IPS DF 4.7 (cell line): Measurements from ENCODE around the gene CCDC3.
A peak's percentile ranks its signal among the peaks of the same experiment; 100 is the strongest.

Experiments
- DNase-seq: peaks from one replicate; pipeline ENCODE4 v3.0.0-alpha.2; 2013; ENCODE audit warnings: low spot score; ENCODE audit errors: extremely low read depth

Gene CCDC3

DNA sequence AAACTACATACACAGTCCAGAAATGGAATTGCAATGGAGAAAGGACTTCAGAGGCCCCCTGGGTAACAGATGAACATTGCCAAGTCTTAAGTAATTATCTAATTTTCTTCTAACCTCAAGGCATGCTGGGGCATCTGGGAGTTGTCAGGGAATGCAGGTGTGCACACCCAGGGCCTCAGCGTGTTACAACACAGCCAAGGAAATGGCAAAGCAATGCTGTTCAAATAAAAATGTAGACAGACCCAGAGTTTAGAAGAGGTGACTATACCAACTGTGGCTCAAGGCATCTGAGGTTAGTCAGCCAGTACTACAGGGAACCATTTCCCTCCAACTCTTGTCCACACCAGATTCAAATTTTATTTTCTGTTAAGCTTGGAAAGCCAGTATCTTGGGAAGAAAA is 73.6 kb downstream of the CCDC3 start:
- DNase-seq: no peak

DNA sequence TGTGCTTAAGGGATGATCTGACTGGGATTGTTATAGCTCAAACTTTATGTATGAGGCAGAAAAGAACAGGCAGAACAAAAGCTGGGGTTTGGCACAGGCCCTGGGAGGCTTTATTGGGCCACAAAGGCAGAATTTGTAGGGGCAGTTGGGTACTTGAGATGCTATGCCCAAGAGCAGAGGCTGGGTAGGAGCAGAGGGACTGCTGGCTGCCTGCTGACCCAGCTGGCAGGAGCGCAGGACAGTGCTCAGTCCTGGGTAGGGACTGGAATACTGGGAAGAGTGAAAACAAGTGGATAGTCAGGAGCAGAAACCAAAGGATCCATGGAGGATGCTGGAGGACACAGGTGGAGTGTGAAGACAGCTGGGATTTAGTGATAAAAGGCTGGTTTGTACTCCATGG is 75.7 kb downstream of the CCDC3 start:
- no peak for DNase-seq

GRCh38 chr10:12924911-12925310 is 76.6 kb downstream of the CCDC3 start:
- DNase-seq: no peak

- DNase-seq: no peak
These were observed 79.2 kb downstream of the CCDC3 start for GRCh38 chr10:12922117-12922900.

DNA sequence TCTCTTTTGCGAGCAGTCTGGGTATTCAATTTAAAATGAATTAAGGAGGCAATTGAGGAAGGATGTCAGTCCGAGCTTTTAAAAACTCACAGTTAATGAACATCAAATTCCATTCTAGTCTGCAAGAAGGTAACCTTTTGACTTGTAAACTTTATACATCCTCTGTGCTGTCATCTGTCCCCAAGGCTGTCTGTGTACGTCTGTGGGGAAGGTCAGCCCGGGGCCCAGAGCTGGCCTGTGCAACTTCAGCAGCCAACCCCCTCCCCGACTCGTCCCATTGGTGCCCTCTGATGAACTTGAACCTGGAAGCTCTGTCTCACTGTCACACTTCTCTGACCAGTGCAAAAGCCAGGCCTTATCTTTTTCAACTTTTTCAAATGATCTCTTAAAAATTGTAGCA is 80.3 kb downstream of the CCDC3 start:
- no peak for DNase-seq

DNA sequence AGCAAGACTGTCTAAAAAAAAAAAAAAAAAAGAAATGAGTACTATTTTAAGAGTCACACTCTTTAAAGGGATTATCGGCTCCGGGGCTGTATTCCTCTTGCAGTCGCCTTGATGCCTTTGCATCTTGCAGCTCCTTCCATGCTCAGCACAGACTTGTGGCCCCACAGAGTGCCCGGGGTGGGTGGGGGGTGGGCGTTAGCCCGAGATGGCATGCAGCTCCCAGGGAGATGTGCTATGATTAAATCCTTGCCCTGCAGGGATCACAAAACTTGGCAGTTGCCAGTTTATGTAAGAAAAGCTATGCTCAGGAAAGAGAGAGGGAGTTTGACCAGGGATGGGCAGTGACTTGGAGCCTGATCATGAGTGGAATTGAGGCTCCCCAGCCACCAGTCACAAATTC is 81.9 kb downstream of the CCDC3 start:
- DNase-seq: no peak

DNA sequence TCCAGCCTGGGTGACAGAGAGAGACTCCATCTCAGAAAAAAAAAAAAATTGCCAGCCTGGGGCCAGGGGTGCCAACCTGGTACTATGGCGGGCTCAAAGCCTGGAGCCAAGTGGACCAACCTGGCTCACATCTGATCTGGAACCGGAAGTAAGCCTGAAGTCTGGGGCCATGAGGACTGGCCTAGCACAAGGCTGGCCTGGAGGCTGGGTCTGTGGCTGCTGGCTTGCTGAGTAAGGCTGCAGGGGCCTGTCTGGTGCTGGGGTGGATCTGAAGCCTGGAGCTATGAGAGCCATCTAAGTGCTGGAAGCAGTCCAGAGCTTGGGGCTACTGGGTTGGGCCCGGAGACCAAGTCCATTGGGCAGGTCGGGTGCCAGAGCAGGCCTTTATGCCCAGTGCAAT is 84.9 kb downstream of the CCDC3 start:
- DNase-seq: no peak

DNA sequence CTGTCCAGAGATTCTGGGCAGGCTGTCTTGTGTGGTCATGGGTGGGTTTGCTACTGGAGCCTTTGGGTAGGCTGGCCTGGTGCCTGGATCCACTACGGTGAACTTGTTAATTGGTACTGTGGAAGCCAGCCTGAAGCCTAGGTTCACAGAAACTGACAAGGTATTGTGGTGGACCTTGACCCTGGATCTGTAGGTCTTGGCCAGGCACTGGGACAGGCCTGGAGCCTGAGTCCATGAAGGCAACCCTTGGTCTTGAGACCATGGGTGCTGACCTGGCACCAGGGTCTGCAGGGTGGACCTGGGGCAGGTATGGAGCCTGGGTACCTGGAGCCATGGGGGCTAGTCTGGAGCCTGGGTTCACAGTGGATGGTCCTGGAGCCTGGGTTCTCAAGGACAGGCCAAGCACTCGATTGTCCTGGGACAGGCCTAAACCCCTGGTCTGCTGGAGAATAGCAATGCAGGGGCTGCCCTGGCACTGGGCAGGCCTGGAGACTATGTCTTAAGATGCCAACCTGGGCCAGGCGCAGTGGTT is 85.8 kb downstream of the CCDC3 start:
- no peak for DNase-seq

DNA sequence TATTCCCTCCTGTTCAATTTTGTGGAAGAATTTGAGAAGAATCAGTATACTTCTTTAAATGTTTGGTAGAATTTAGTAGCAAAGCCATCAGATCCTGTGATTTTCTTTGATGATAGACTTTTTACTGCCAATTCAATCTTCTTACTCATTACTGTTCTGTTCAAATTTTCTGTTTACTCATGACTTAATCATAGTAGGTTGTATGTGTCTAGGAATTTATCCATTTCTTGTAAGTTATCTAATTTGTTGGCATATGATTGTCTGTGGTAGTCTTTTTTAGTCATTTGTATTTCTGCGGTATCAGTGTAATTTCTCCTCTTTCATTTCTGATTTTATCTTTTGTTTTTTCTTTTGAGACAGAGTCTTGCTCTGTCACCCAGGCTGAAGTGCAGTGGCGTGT is 87.4 kb downstream of the CCDC3 start:
- DNase-seq: no peak

DNA sequence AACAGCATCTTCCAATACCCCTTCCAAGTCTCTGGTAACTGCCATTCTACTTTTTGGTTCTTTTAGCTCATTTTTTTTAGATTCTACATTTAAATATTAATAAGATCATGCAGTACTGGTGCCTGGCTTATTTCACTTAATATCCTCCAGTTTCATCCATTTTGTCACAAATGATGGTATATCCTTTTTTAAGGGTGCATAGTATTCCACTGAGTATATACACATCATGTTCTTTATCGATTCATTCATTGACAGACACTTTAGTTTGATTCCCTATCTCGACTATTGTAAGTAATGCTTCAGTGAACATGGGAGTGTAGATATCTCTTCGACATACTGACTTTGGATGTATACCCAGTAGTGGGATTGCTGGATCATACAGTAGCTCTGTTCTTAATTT is 89.7 kb downstream of the CCDC3 start:
- DNase-seq: no peak

DNA sequence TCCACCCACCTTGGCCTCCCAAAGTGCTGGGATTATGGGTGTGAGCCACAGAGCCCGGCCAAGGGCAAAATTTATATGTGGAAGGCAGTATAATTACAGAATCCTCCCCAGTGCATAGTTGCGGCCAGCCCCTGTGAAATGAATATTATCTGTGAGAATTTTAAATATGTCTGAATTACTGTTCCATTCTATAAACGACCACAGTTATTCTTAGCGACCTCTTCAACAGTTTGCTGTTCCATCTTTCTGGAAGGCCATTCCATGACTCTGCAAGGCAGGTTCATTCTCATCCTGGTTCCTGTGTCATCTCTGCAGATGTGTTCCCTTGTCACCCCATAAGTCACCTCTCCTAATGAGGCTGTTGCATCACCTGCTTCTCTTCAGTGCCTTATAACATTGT is 90.7 kb downstream of the CCDC3 start:
- no peak for DNase-seq

GRCh38 chr10:12909836-12910185 is 91.7 kb downstream of the CCDC3 start:
- no peak for DNase-seq

DNA sequence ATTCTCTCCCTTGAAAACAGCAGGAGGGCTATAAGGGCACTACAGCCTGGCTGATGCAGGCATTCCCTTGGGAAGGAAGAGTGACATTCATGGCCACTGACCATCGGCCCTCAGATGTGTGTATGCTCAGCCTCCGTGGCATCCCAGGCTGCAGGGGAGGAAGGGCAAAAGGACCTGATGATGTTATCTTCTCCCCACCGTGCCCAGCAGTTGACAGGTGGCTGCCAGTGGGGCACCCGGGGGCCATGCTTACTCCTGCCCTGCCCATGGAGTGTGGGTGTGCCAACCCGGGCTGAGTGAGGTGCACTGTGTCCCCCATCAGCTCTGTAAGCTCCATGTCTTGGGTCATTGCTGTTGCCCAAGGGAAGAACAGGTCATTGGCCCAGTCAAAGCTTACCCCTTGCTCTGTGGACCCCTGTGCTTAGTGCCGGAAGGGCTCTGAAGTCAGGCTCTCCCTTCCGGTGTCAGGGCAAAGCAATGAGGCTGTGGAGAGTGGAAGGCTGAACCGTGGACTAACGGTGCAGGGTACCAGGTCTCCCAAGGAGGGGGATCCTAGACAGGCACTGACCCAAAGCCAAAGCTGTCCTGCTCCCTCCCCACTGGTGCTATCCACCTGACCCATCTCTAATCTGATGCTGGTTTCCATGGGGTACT is 92.2 kb downstream of the CCDC3 start:
- DNase-seq: no peak

DNA sequence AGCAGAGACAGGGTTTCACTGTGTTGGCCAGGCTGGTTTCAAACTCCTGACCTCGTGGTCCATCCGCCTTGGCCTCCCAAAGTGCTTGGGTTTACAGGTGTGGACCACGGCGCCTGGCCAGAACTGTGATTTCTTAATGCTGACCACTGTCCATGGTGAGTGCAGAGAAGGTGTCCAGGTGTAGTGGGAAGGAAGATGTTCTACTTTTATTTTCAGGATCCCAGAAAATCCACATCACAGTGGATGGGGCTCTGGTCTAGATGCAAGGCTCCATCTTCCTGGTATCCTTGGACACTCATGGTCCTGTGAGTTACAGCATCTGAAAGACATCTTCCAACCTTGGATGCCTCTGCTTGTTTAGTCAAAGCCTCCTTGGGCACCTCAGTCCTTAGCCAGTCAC is 92.7 kb downstream of the CCDC3 start:
- DNase-seq: no peak

GRCh38 chr10:12907656-12908055 is 93.9 kb downstream of the CCDC3 start:
- no peak for DNase-seq

DNA sequence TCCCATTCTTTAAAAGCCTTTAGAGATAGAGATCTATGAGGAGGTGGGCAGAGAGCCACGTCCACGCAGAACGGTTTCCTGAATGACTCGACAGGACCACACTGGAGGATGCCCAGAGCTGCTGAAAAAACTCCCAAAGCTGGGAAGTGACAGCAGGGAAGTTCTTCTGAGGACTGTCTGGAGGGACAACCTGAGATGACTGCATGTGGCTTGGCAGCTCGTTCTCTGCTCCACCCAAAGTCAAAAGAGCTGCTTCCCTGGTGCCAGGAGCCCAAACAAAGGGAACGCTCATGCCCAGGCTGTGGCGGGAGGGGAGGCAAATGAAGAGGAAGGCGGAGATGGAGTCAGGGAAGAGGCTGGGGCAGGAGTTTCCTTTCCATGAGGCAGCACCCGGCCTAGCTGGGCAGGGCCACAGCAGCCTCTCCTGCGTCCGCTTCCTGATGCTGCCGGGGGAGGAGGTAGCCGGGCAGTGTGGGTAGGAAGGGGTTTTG is 95.4 kb downstream of the CCDC3 start:
- DNase-seq: no peak

DNA sequence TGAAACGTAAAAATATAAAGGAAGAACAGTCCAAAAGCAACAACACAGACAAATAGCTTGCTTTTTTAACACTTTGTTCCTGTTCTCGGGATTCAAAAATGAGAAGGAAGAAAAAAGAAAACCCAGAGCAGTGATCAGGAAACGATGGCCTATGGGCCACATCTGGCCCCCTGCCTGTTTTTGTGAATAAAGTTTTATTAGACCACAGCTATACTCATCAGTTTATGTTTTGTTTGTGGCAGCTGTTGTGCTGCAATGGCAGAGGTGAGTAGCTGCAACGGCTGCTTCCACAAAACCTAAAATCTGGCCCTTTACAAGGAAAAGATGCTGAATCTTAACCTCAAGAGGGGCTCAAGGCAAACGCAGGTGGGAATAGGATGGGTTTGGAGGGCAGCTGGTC is 96.4 kb downstream of the CCDC3 start:
- DNase-seq: no peak

- DNase-seq: no peak
These were observed 98.6 kb downstream of the CCDC3 start for GRCh38 chr10:12902851-12903358.

GRCh38 chr10:12902135-12902572 is 99.4 kb downstream of the CCDC3 start:
- DNase-seq: peak; percentile 28

GRCh38 chr10:12899546-12899945 is 102.0 kb downstream of the CCDC3 start:
- DNase-seq: no peak

- DNase-seq: no peak
These were observed 103.2 kb downstream of the CCDC3 start for GRCh38 chr10:12898271-12898670.

- DNase-seq: no peak
These were observed 104.2 kb downstream of the CCDC3 start for GRCh38 chr10:12897278-12897677.

- DNase-seq: no peak
These were observed 105.3 kb downstream of the CCDC3 start for GRCh38 chr10:12896251-12896650.
